NT2/D1 (cell line): ENCODE data around the gene TMEM132C.
A peak's percentile ranks its signal among the peaks of the same experiment; 100 is the strongest.

Experiments used
- DNase-seq: peaks from one replicate; pipeline ENCODE4 v3.0.0-alpha.2; 2011; ENCODE audit warnings: low read depth, low spot score
- H3K27me3 ChIP-seq: 2 replicates; pipeline ENCODE4 v1.6.0; 2011; ENCODE audit warnings: mild to moderate bottlenecking; ENCODE audit not compliant: insufficient read length, insufficient read depth
- H3K36me3 ChIP-seq: 2 replicates; pipeline ENCODE4 v1.6.1; 2011; ENCODE audit warnings: mild to moderate bottlenecking, low read length, mixed read lengths; ENCODE audit not compliant: insufficient read depth, insufficient read length
- H3K4me1 ChIP-seq: 2 replicates; pipeline ENCODE4 v1.5.1; 2011; ENCODE audit not compliant: insufficient read depth, insufficient read length
- H3K4me3 ChIP-seq: 2 replicates; pipeline ENCODE4 v1.5.1; 2011; ENCODE audit warnings: low read depth; ENCODE audit not compliant: insufficient read length
- H3K9ac ChIP-seq: 2 replicates; pipeline ENCODE4 v1.6.0; 2011; ENCODE audit warnings: low read depth; ENCODE audit not compliant: insufficient read length
- H3K9me3 ChIP-seq: 2 replicates; pipeline ENCODE4 v1.5.1; 2011; ENCODE audit warnings: mild to moderate bottlenecking, low read length; ENCODE audit not compliant: insufficient read depth
- SUZ12 ChIP-seq: IDR thresholded peaks from 2 replicates; pipeline ENCODE4 v1.6.1; 2011; ENCODE audit not compliant: insufficient read length, insufficient read depth; ENCODE audit errors: extremely low read depth
- YY1 ChIP-seq: IDR thresholded peaks from 2 replicates; pipeline ENCODE4 v1.6.1; 2011; ENCODE audit not compliant: insufficient read length, insufficient read depth
- ZNF274 ChIP-seq: IDR thresholded peaks from 2 replicates; pipeline ENCODE4 v1.6.1; 2011; ENCODE audit warnings: mild to moderate bottlenecking, low read depth, low read length

The TMEM132C gene

DNA sequence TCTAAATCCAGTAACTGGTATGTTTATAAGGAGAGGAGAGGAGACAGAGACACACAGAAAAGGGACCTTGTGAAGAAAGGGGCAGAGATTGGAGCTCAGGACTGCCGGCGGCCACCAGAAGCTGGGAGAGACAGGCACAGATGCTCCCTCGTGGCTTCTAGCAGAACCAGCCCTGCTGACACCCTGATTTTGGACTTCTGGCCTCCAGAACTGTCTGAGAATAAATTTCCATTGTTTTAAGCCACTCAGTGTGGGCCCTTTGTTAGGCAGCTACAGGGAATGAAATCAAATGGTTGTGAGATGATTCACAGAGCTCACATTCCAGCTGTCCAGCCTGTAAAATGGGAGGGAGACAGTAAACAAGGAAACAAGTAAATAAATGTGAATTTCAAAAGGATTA, 47.6 kb downstream of the TMEM132C start:
- Histone ChIP-seq H3K27me3 (no peaks in the 10 kb centered on the region), H3K4me3 (no peak overlapping the region), H3K36me3 (no peaks in the 10 kb centered on the region), H3K9me3 (peaks cover 8% of the 10 kb centered on the region; the same call in 1 of the 2 replicates), H3K4me1 (peaks cover 12% of the 10 kb centered on the region), H3K9ac (no peak overlapping the region)
- TF ChIP-seq SUZ12 (no peak), YY1 (no peak), ZNF274 (no peak)
- peak; percentile 25 for DNase-seq

DNA sequence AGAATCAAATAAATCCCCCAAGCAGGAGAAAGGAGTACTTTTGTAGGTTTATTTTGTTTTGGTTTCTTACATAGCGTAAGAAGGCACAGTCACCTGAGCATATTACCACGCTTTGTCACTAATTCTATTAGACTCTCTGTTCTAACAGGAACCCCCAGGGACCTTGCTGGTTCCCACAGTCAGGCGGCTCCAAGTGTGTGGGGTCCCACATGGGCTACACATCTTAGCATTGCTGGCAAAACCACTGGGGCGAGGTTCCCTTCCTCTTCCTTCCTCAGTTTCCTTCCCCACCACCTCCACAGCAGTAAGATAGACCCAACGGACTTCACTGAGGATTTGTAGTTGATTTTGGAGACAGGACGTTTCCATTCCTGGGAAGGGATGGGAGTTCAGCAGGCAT, 49.1 kb downstream of the TMEM132C start:
- H3K4me1 ChIP-seq, result peaks cover 12% of the 10 kb centered on the region
- H3K4me3 ChIP-seq, result no peak overlapping the region
- no peak for DNase-seq
- TF ChIP-seq SUZ12 (no peak), ZNF274 (no peak), YY1 (no peak)
- no peaks in the 10 kb centered on the region for H3K27me3 ChIP-seq
- H3K36me3 ChIP-seq, result no peaks in the 10 kb centered on the region
- H3K9me3 ChIP-seq, result 0 out of 2 replicates have a peak, but pooled peaks cover under 1% of the 10 kb centered on the region
- H3K9ac ChIP-seq, result no peak overlapping the region

DNA sequence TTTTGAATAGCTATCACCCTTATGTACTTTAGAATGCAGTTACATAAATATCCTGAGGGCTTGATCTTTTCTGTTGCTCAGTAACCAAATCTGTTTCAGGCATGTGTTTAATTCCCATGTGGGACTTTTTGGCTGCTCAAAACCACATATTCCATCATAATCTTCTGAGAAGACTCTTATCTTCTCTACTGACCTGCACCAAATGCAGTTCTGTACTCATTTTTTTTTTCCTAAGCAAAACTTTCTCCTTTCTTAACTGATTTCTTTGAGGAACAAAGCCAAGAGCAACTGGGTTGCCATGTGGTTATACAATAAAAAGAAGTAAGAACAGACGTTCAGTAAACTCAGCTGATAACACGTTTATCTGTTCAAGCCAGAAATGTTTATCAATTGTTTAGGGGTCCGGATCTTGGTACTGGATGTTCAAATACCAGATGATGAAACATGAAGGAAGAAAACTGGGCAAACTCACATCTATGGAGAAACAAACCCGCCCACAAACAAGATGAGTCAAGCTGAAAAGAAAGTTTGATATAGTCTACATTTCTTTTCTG, 50.1 kb downstream of the TMEM132C start:
- Histone ChIP-seq H3K4me1 (peaks cover 12% of the 10 kb centered on the region), H3K9ac (no peak overlapping the region), H3K36me3 (no peaks in the 10 kb centered on the region), H3K9me3 (peaks cover 10% of the 10 kb centered on the region; the same call in 1 of the 2 replicates), H3K27me3 (no peaks in the 10 kb centered on the region), H3K4me3 (no peak overlapping the region)
- TF ChIP-seq YY1, result no peak
- TF ChIP-seq ZNF274, result no peak
- no peak for TF ChIP-seq SUZ12
- DNase-seq, result no peak

DNA sequence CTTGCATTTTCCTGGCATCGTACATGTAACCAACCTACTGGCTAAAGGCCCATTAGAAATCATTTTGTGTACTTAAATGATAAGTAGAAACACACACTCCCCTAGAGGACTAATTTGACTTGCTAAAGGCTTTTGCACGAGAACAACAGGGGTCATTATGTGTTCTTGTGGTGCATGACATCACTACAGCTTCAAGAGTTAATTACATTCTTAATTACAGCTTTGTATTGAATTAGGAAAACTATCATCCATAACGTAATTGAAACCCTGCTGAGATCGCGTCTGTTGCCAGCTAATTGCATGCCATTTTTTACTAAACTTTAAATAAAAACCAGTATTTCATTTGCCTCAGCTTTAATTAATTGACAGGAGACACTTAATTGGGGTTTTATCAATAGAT, 51.4 kb downstream of the TMEM132C start:
- peaks cover 12% of the 10 kb centered on the region; the same call in 1 of the 2 replicates for H3K9me3 ChIP-seq
- DNase-seq, result no peak

DNA sequence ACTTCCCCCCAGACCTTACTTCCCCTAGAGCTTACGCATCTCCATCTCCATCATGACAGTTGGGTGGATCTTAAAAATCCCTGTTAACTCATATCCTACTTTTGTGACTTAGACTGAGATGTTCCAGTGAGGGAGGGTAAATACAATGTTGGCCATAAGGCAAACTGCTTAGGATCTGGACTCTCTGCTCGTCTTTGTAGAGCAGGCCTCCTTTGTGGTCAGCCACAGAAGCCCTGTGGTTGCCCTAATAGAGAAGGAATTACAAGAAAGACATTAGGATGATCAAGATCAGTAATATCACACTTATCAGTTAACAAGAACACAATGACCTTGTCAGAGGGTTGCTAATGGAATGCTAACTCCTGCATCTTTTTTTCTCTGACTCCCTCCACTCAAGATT, 52.0 kb downstream of the TMEM132C start:
- Histone ChIP-seq H3K9ac (no peak overlapping the region), H3K27me3 (no peaks in the 10 kb centered on the region), H3K4me3 (no peak overlapping the region), H3K36me3 (no peaks in the 10 kb centered on the region), H3K4me1 (peaks cover 5% of the 10 kb centered on the region), H3K9me3 (peaks cover 12% of the 10 kb centered on the region; the same call in 1 of the 2 replicates)
- TF ChIP-seq ZNF274 (no peak), SUZ12 (no peak), YY1 (no peak)
- no peak for DNase-seq

More for the DNA sequence above, 51.4 kb downstream of the TMEM132C start:
- H3K27me3 ChIP-seq, result no peaks in the 10 kb centered on the region
- TF ChIP-seq YY1 (no peak), ZNF274 (no peak), SUZ12 (no peak)
- H3K9ac ChIP-seq, result no peak overlapping the region
- H3K36me3 ChIP-seq, result no peaks in the 10 kb centered on the region
- H3K4me1 ChIP-seq, result peaks cover 7% of the 10 kb centered on the region
- no peak overlapping the region for H3K4me3 ChIP-seq

DNA sequence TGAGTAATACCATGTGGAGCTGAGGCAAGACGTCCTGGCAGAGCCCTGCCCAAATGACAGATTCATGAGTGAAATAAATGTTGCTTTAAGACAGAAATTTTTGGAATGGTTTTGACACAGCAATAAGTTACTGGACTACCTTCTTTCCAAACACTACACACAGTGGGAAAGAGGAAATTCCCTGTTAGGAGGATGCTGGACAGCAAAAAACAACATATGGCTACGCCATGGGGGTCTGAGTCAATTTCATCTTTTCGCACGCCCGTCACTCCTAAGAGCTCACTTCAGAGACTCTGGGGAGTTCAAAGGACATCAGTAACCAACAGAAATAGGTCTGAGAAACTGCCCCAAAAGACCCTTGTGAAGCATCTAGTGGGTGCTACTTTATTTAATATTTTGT, 55.4 kb downstream of the TMEM132C start:
- TF ChIP-seq ZNF274, result no peak
- no peak for TF ChIP-seq SUZ12
- no peak for TF ChIP-seq YY1
- DNase-seq, result no peak
- no peaks in the 10 kb centered on the region for H3K4me1 ChIP-seq

DNA sequence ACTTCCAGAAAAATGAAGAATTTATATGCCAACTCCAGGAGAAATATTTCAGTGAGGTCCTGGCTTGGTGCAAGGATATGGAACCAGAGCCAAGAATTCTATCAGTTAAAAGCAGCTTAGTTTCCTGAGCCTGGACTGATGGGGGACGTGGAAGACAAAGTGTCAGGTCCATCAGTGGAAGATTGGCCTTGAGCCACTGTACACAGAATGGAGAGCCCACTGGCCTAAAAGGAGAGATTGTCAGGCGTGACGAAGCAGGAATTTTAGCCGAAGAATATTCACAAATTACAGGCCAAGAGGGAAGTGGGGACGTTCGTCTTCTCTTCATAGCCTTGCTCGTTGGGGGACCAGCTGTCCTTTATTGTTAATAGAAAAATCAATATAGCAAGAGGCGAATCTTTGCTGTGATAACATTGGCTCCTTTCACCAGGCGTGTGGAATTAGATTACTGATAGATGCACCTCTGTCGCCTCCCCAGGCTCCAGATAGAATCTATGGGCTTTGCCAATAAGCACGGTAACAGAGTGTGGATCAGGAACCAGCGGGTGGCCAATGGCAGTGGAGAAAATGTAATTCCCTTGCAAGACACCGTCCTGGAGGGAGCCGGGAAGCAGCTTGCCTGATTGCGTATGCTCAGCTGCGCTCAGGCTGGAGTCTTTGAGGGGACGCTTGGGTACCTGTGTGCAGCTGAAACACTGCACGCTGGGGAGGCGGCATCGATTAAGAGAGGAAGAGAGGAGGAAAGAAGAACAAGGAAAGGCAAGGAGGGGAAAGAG, 56.4 kb downstream of the TMEM132C start:
- Histone ChIP-seq H3K9ac (no peak overlapping the region), H3K27me3 (no peaks in the 10 kb centered on the region), H3K36me3 (no peaks in the 10 kb centered on the region)

More for the DNA sequence above, 55.4 kb downstream of the TMEM132C start:
- Histone ChIP-seq H3K36me3 (no peaks in the 10 kb centered on the region), H3K9ac (no peak overlapping the region), H3K4me3 (no peak overlapping the region), H3K27me3 (no peaks in the 10 kb centered on the region), H3K9me3 (peaks cover 12% of the 10 kb centered on the region; the same call in 1 of the 2 replicates)

More for the DNA sequence above, 56.4 kb downstream of the TMEM132C start:
- no peak for DNase-seq
- no peak for TF ChIP-seq SUZ12
- no peak for TF ChIP-seq ZNF274
- no peak for TF ChIP-seq YY1
- Histone ChIP-seq H3K9me3 (peaks cover 12% of the 10 kb centered on the region; the same call in 1 of the 2 replicates), H3K4me1 (no peaks in the 10 kb centered on the region), H3K4me3 (no peak overlapping the region)
